ENCODE data around the gene ISOC1.
A peak's percentile ranks its signal among the peaks of the same experiment; 100 is the strongest.

The ISOC1 gene

DNA sequence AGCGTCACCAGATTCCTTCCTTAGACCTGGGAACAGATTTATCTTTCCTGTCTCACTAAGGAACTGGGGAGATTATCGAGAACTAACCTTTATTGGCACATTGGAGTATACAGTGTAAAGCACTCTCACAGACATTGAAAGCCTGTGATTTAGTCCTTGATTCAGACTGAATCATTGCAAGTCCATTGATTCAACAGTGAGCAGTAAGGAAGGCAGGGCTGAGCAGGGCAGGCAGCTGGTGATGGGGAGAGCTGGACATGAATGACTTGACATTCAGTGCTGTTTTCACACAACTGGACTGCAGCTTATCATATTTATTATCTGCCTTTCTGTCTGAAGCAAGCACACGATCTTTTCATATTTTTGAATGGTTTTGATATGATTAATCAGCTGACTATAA is 16.2 kb downstream of the ISOC1 start:
- Mint-ChIP-seq H3K4me1 (no peaks in the 10 kb centered on the region), H3K4me3 (no peak overlapping the region), H3K27ac (no peak overlapping the region), H3K9me3 (no peaks in the 10 kb centered on the region), H3K36me3 (peaks cover 11% of the 10 kb centered on the region), H3K27me3 (no peaks in the 10 kb centered on the region)

DNA sequence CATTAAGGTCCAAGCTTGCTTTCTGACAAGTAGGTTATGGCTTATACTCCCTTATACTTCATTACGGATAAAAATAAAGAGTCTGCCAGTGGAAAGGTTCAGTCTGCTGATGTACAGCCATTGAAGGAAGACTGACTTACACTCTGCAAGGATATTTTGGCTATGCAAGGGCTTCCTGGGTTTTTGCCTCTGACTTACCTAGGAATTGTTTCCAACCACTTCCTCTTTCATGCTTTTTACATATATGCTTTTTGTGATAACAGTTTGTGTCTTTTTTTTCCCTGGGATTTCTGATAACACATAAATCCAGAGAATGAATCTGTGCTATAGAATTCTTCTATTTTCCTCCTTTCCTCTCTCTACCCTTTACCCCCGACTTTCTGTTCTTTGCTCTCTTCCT is 16.8 kb downstream of the ISOC1 start:
- Mint-ChIP-seq H3K9me3 (no peaks in the 10 kb centered on the region), H3K36me3 (peaks cover 11% of the 10 kb centered on the region), H3K27me3 (no peaks in the 10 kb centered on the region), H3K27ac (no peak overlapping the region), H3K4me3 (no peak overlapping the region), H3K4me1 (no peaks in the 10 kb centered on the region)

DNA sequence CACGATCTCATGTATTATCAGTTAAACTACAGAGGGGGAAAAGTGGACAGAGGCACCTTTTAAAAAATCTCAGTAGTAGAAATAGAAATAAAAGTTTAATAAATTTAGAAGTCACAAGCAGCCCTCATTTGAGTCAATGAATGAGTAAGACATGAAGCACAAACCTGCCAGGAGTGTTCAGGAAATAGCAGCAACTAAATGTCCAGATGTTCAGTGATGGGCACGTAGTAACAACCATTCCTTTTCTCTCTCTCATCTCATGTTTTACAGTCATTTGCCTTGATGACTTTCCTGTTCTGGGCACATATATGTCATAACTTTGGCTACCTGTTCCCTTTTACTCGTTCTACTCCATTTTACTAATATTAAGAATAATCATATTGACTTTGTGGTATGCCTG is 17.7 kb downstream of the ISOC1 start:
- Mint-ChIP-seq H3K9me3 (no peaks in the 10 kb centered on the region), H3K4me3 (no peak overlapping the region), H3K4me1 (no peaks in the 10 kb centered on the region), H3K36me3 (peaks cover 11% of the 10 kb centered on the region), H3K27me3 (no peaks in the 10 kb centered on the region), H3K27ac (no peak overlapping the region)

DNA sequence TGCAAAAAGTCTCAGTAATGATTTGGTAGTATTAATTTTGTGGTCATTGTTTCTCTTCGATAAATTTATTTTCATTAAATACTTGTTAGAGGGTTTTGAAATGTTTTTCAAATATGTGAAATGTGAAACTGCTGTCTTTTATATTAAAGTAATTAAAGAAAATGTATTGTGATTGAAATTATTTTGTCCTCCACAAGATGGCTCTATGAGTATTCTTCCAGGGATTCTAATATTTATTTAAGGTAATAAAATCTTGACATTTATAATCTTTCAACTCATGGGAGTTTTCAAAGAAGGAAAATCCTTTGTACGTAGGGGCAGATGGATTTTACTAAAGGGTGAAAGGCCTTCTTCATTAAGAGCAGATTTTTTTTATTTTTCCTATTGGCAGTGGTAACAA is 19.3 kb downstream of the ISOC1 start:
- H3K27ac Mint-ChIP-seq, result no peak overlapping the region
- no peaks in the 10 kb centered on the region for H3K4me1 Mint-ChIP-seq
- H3K9me3 Mint-ChIP-seq, result no peaks in the 10 kb centered on the region
- H3K36me3 Mint-ChIP-seq, result peaks cover 9% of the 10 kb centered on the region
- no peak overlapping the region for H3K4me3 Mint-ChIP-seq
- H3K27me3 Mint-ChIP-seq, result no peaks in the 10 kb centered on the region

DNA sequence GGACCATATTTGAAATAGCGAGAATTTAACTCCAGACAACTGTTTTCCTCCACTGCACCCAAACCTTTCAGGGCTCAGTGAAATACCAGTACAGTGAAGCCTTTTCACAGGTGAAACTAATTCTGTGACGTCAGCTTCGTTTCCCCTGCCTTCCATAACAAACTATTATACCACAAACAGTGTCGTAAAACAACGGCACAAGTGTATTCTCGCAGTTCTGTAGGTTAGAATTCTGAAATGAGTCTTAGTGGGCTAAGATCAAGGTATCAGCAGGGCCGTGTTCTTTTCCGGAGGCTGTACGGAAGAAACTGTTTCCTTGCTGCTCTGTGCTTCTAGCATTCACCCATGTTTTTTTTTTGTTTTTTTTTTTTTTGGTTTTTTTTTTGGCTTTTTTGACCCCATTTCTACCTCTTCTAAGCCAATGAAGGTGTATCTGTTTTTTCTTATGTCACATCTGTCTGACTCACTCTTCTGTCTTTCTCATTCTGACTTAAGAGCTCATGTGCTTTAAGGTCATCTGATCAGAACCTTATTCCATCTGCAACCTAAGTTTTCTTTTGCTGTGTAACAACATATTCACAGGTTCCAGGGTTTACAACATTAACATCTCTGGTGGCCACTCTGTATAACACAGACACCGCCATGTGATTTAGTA is 20.1 kb downstream of the ISOC1 start:
- Mint-ChIP-seq H3K4me3 (no peak overlapping the region), H3K9me3 (no peaks in the 10 kb centered on the region), H3K4me1 (no peaks in the 10 kb centered on the region), H3K36me3 (peaks cover 2% of the 10 kb centered on the region), H3K27ac (no peak overlapping the region), H3K27me3 (no peaks in the 10 kb centered on the region)

DNA sequence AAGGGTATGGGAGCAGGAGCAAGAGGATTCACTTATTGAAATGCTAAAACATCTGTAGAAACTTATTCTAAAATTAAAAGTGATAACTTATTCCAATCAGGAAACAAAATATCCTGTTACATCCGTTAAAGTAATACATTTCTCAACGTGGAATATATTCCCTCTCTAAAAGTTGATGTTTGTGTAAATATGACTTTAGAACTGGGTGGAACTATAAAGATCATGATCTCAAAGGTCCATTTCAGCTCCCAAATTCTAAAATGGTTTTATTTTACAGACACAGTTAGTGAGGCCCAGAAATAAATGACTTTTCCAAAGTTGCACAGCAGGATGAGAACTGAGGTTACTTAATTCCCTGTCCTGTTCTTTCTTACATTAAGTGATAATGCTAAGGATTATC is 21.1 kb downstream of the ISOC1 start:
- no peaks in the 10 kb centered on the region for H3K4me1 Mint-ChIP-seq
- H3K27me3 Mint-ChIP-seq, result no peaks in the 10 kb centered on the region
- H3K9me3 Mint-ChIP-seq, result no peaks in the 10 kb centered on the region
- H3K27ac Mint-ChIP-seq, result no peak overlapping the region
- H3K36me3 Mint-ChIP-seq, result peaks cover 2% of the 10 kb centered on the region
- H3K4me3 Mint-ChIP-seq, result no peak overlapping the region

DNA sequence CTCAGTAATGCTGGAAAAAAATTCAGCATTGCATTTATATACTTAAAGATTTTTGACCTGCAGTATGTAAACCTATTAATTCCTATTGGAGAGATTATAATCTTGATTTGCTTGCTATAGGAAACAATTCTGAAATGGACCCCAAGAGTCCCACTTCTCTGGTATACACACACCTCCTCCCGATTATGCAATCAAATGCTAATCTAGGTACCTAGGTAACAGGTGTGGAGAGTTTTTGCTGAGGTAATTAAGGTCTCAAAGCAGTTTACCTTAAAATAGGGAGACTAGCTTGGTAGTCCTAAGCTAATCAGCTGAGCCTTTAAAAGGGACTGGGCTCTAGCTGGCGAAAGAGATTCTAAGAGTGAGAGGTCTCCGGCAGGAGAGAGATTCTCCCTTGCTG is 22.2 kb downstream of the ISOC1 start:
- Mint-ChIP-seq H3K36me3 (peaks cover under 1% of the 10 kb centered on the region), H3K4me3 (no peak overlapping the region), H3K4me1 (no peaks in the 10 kb centered on the region), H3K27me3 (no peaks in the 10 kb centered on the region), H3K27ac (no peak overlapping the region), H3K9me3 (no peaks in the 10 kb centered on the region)

DNA sequence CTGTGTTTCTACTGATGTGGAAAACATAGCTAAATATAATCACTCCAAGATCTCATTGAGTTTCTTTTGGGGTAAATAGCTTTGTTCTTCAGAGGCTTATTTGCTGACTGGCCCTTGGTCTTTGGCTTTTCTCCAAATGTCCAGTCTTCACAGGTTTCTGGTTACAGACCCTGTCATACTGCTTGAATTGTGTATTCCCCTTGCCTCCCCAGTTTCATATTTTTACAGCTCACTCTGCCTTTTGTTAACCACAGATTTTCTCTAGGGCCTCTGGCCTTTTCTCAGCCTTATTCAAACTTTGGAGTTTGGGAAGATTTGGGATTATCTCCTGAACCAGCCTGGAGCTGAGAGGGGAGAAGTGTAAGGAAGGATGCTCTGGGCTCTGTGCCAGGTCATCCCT is 23.9 kb downstream of the ISOC1 start:
- no peak overlapping the region for H3K27ac Mint-ChIP-seq
- no peaks in the 10 kb centered on the region for H3K36me3 Mint-ChIP-seq
- no peaks in the 10 kb centered on the region for H3K9me3 Mint-ChIP-seq
- H3K4me1 Mint-ChIP-seq, result no peaks in the 10 kb centered on the region
- H3K4me3 Mint-ChIP-seq, result no peak overlapping the region
- H3K27me3 Mint-ChIP-seq, result no peaks in the 10 kb centered on the region

DNA sequence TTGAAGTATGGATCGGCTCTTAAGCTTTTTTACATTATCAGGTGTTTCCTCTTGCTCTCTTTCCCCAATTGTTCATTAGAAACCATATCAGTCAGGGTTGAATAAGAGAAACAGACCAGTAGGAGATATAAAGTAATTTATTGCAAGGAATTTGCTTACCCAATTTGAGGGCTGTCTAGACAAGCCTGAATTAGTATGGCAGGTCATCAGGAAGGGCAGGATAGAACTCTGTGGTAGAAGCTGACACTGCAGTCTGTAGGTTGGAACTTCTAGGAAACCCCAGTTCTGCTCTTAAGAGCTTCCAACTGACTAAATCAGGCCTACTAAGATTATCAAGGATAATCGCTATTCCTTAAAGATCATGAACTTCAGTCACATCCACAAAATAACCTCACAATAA is 24.3 kb downstream of the ISOC1 start:
- no peak overlapping the region for H3K27ac Mint-ChIP-seq
- no peaks in the 10 kb centered on the region for H3K27me3 Mint-ChIP-seq
- no peaks in the 10 kb centered on the region for H3K36me3 Mint-ChIP-seq
- H3K9me3 Mint-ChIP-seq, result no peaks in the 10 kb centered on the region
- H3K4me1 Mint-ChIP-seq, result no peaks in the 10 kb centered on the region
- H3K4me3 Mint-ChIP-seq, result no peak overlapping the region

DNA sequence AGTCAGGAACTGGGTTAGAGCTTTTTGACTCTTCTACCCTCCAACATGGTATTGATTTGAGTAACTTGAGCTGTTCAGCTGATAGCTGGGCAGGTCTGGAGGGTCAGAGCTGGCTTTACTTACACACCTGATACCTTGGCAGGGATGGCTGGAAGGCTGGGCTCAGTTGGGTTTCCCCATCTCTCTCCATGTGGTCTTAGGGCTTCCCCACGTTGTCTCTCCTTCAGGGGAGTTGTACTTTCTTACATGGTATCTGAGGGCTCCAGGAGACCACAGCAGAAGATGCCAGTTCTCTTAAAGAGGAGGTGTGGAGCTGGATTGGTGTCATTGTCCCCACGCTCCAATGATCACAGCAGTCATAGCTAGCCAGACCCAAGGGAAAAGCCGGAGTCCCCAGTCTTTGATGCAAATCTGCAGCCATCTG is 25.6 kb downstream of the ISOC1 start:
- H3K27ac Mint-ChIP-seq, result no peak overlapping the region
- H3K4me1 Mint-ChIP-seq, result no peaks in the 10 kb centered on the region
- H3K36me3 Mint-ChIP-seq, result no peaks in the 10 kb centered on the region
- no peak overlapping the region for H3K4me3 Mint-ChIP-seq
- no peaks in the 10 kb centered on the region for H3K27me3 Mint-ChIP-seq
- no peaks in the 10 kb centered on the region for H3K9me3 Mint-ChIP-seq

DNA sequence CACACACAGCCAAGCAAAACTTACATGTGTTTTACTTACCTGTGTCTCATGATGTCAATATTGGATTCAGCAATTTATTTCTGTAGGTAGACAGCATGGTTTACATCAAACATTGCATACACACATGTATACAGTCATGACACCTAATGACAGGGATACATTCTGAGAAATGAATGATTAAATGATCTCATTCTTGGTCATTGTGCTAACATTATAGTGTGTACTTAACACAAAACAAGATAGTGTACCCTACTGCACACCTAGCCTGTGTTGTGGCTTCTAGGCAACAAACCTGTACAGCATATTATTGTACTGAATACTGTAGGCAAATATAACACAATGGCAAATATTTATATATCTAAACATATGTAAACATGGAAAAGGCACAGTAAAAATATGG is 28.0 kb downstream of the ISOC1 start:
- H3K27ac Mint-ChIP-seq, result no peak overlapping the region
- H3K36me3 Mint-ChIP-seq, result no peaks in the 10 kb centered on the region
- H3K4me1 Mint-ChIP-seq, result peaks cover 15% of the 10 kb centered on the region
- no peaks in the 10 kb centered on the region for H3K9me3 Mint-ChIP-seq
- no peaks in the 10 kb centered on the region for H3K27me3 Mint-ChIP-seq
- H3K4me3 Mint-ChIP-seq, result no peak overlapping the region

DNA sequence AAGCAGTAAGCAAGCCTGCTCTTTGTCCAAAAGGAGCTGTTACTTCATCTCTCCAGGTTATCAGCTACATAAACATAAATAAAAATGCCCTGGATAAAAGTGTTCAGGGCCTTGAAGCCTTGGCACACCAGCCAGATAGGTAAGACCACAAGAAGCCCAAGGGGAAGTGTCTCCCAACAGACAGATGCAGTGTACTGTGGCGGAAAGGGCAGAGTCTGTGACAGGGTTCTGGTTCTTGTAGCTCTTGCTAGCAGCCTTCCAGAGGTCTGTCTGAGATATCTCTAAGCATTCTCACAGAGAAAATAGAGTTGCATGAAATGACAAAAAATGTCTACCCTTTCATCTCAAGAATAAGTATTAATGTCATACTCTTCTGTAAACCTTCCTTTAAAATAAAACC is 30.1 kb downstream of the ISOC1 start:
- H3K4me3 Mint-ChIP-seq, result no peak overlapping the region
- no peaks in the 10 kb centered on the region for H3K36me3 Mint-ChIP-seq
- no peak overlapping the region for H3K27ac Mint-ChIP-seq
- H3K27me3 Mint-ChIP-seq, result no peaks in the 10 kb centered on the region
- H3K4me1 Mint-ChIP-seq, result peaks cover 15% of the 10 kb centered on the region
- no peaks in the 10 kb centered on the region for H3K9me3 Mint-ChIP-seq

DNA sequence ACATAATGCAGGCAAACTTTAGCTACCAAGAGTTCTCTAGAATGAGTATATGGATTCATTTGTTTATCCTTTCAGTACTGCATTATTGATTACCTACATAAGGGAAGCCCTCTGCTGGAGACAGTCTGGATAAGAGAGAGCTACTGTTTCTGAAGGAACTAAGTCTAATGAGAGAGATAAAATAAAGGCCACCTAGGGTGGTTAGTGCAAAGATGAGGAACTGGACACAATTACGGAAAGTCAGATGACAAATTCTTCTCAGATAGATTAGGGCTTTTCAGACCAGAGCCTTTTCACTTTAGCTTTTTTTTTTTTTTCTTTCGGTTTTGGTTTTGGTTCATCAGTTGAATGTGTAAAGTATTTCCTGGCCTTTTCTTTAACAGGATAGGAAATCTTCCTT is 31.3 kb downstream of the ISOC1 start:
- no peaks in the 10 kb centered on the region for H3K9me3 Mint-ChIP-seq
- peak overlapping the region; percentile 46 for H3K27ac Mint-ChIP-seq
- peak overlapping the region; percentile 59 for H3K4me3 Mint-ChIP-seq
- peaks cover 15% of the 10 kb centered on the region for H3K4me1 Mint-ChIP-seq
- H3K36me3 Mint-ChIP-seq, result no peaks in the 10 kb centered on the region
- H3K27me3 Mint-ChIP-seq, result no peaks in the 10 kb centered on the region

DNA sequence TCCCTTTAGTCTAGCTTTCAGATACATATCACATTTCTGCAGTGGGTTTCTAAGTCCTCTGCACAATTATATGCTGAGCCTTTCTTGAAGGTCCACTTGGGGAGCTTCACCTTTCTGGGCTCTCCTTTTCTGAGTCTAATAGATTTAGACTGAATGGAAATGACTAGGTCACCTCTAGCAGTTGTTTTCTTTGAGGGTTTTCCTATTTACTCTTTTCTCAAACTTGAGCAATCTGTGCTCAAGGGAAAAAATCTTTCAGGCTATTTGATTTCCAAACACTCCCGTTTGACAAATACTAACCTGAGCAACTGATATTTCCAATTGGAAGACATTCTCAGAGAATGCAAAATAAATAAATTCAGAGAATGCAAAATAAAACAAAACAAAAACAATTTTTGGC is 39.0 kb downstream of the ISOC1 start:
- Mint-ChIP-seq H3K4me3 (no peak overlapping the region), H3K27ac (no peak overlapping the region), H3K9me3 (no peaks in the 10 kb centered on the region), H3K36me3 (no peaks in the 10 kb centered on the region), H3K27me3 (no peaks in the 10 kb centered on the region), H3K4me1 (no peaks in the 10 kb centered on the region)

DNA sequence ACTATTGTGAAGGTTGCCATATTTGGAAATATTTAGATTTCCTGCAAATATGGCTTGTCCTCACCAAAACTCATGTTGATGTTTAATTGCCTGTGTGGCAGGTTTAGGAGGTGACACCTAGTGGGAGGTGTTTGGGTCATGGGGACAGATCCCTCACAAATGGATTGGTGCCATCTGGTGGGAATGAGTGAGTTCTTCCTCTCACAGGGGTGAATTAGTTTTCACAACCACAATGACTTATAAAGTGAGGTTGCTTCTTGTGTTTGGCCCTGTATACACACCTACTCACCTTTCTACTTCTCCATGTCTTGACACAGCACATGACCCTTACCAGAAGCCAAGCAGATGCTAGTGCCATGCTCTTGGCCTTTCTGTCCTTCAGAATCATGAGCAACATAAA is 41.1 kb downstream of the ISOC1 start:
- H3K9me3 Mint-ChIP-seq, result no peaks in the 10 kb centered on the region
- H3K4me1 Mint-ChIP-seq, result no peaks in the 10 kb centered on the region
- H3K36me3 Mint-ChIP-seq, result no peaks in the 10 kb centered on the region
- H3K27me3 Mint-ChIP-seq, result no peaks in the 10 kb centered on the region
- no peak overlapping the region for H3K27ac Mint-ChIP-seq
- no peak overlapping the region for H3K4me3 Mint-ChIP-seq

DNA sequence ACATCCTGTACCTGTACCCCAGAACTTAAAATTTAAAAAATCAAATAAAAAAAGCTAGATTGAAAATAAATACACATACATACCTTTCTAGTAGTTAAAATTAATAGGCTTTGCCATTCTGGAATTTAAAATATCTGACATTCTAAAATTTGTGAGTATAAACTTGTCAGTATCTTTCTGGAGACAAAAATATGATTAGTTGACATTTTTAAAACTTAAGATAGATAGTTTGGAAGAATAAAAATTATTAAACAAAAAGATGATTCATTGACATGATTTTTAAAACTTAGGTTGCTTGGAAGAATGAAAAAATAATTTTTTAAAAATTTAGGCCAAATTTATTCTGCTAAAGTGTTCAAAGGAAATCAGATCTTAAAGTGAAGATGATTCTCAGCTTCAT is 43.1 kb downstream of the ISOC1 start:
- no peaks in the 10 kb centered on the region for H3K4me1 Mint-ChIP-seq
- H3K36me3 Mint-ChIP-seq, result no peaks in the 10 kb centered on the region
- no peaks in the 10 kb centered on the region for H3K27me3 Mint-ChIP-seq
- H3K4me3 Mint-ChIP-seq, result no peak overlapping the region
- H3K27ac Mint-ChIP-seq, result no peak overlapping the region
- no peaks in the 10 kb centered on the region for H3K9me3 Mint-ChIP-seq

DNA sequence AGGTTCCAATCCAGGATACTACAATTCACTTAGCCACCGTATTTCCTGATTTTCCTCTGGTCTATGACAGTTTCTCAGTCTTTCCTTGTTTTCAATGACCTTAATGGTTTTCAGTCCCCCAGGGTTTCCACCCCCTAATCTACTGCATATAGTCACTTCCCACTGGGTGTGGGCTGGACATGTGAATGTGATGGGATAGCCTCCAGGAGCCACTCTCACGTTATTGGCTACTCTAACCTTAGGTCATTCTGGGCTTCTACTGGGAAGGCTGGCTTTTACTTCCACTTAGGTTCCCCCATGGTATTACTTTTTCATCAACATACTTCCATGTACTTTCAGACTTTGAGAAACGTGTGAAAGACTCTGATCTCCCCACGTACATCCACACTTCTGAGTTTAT is 46.5 kb downstream of the ISOC1 start:
- Mint-ChIP-seq H3K27ac (no peak overlapping the region), H3K4me1 (no peaks in the 10 kb centered on the region), H3K4me3 (no peak overlapping the region), H3K9me3 (no peaks in the 10 kb centered on the region), H3K36me3 (peaks cover 2% of the 10 kb centered on the region), H3K27me3 (no peaks in the 10 kb centered on the region)
